ENCODE measurements around the gene MACROD2.

The MACROD2 gene

GRCh38 chr20:14723614-14724013 lies 728.3 kb downstream of the MACROD2 start:
- no peak for DNase-seq

GRCh38 chr20:14724036-14724435 lies 728.7 kb downstream of the MACROD2 start:
- DNase-seq, result no peak

GRCh38 chr20:14724468-14724867 lies 729.2 kb downstream of the MACROD2 start:
- no peak for DNase-seq

- no peak for DNase-seq
These were observed 731.3 kb downstream of the MACROD2 start for GRCh38 chr20:14726591-14726990.

- DNase-seq, result no peak
These were observed 732.3 kb downstream of the MACROD2 start for GRCh38 chr20:14727485-14728150.

GRCh38 chr20:14729390-14729789 lies 734.1 kb downstream of the MACROD2 start:
- peak; percentile 76 for DNase-seq

- no peak for DNase-seq
These were observed 737.0 kb downstream of the MACROD2 start for GRCh38 chr20:14732343-14732742.

- no peak for DNase-seq
These were observed 737.7 kb downstream of the MACROD2 start for GRCh38 chr20:14732996-14733395.

- DNase-seq, result no peak
These were observed 745.1 kb downstream of the MACROD2 start for GRCh38 chr20:14740380-14740779.

GRCh38 chr20:14741616-14742015 lies 746.3 kb downstream of the MACROD2 start:
- no peak for DNase-seq

- no peak for DNase-seq
These were observed 749.4 kb downstream of the MACROD2 start for GRCh38 chr20:14744723-14745122.

- DNase-seq, result no peak
These were observed 750.5 kb downstream of the MACROD2 start for GRCh38 chr20:14745830-14746229.

- DNase-seq, result no peak
These were observed 755.9 kb downstream of the MACROD2 start for GRCh38 chr20:14751191-14751590.

GRCh38 chr20:14757728-14758127 lies 762.4 kb downstream of the MACROD2 start:
- no peak for DNase-seq

GRCh38 chr20:14758356-14758755 lies 763.0 kb downstream of the MACROD2 start:
- DNase-seq, result no peak

- no peak for DNase-seq
These were observed 764.7 kb downstream of the MACROD2 start for GRCh38 chr20:14759979-14760378.

- no peak for DNase-seq
These were observed 766.6 kb downstream of the MACROD2 start for GRCh38 chr20:14761903-14762302.

GRCh38 chr20:14764511-14765369 lies 769.4 kb downstream of the MACROD2 start:
- peak; percentile 40 for DNase-seq

- DNase-seq, result no peak
These were observed 770.0 kb downstream of the MACROD2 start for GRCh38 chr20:14765370-14765701.

GRCh38 chr20:14773486-14773885 lies 778.2 kb downstream of the MACROD2 start:
- DNase-seq, result no peak

- DNase-seq, result peak; percentile 56
These were observed 780.5 kb downstream of the MACROD2 start for GRCh38 chr20:14775778-14776177.

- DNase-seq, result no peak
These were observed 782.3 kb downstream of the MACROD2 start for GRCh38 chr20:14777591-14777990.

- DNase-seq, result no peak
These were observed 782.8 kb downstream of the MACROD2 start for GRCh38 chr20:14778096-14778495.

GRCh38 chr20:14778875-14779274 lies 783.6 kb downstream of the MACROD2 start:
- DNase-seq, result no peak

GRCh38 chr20:14780508-14780907 lies 785.2 kb downstream of the MACROD2 start:
- no peak for DNase-seq

Data from DMS53 (cell line).